Astrocyte (in vitro differentiated cells and primary cell): ENCODE results near the gene ECE1.

Experiments used
- CTCF ChIP-seq: IDR thresholded peaks from 2 replicates; pipeline ENCODE4 v1.5.1; 2011; ENCODE audit warnings: low read depth, mild to moderate bottlenecking, inconsistent platforms, low read length, moderate library complexity; ENCODE audit not compliant: insufficient read depth
- EZH2 ChIP-seq: IDR thresholded peaks from 2 replicates; pipeline ENCODE4 v1.6.1; 2012; ENCODE audit warnings: mild to moderate bottlenecking, low read length, inconsistent platforms; ENCODE audit not compliant: insufficient read depth

- TF ChIP-seq CTCF, result no peak
- TF ChIP-seq EZH2, result no peak
These were observed 43.6 kb upstream of the ECE1 start for GRCh38 chr1:21333824-21334213.
